Prostate gland (tissue), 2 donors: ENCODE measurements around the gene DHRS7. TPM values are rescaled to one million over a fixed set of nuclear protein-coding genes. Genes with fewer than 3 reads are reported as not detected.

Source experiments
- DNase-seq: peaks from one replicate; pipeline ENCODE4 v3.0.0-alpha.2; 2019; ENCODE audit warnings: low spot score
- H3K27ac ChIP-seq, 2 donors: fragments of 200-600 bp; sonication (generic); 2 replicates each; pipeline ENCODE4 v1.5.1; 2017 to 2019
- H3K27me3 ChIP-seq: fragments of 200-600 bp; sonication (generic); replicated peaks from 2 replicates; pipeline ENCODE4 v1.5.1; 2019; ENCODE audit not compliant: insufficient read depth
- H3K36me3 ChIP-seq, 2 donors: fragments of 200-600 bp; sonication (generic); 1 replicate in 1 of 2; 2 replicates in 1 of 2; pipeline versions ENCODE4 v1.5.1 to v1.8.1; 2017 to 2019
- H3K4me1 ChIP-seq: fragments of 200-600 bp; sonication (generic); replicated peaks from 2 replicates; pipeline ENCODE4 v1.5.1; 2019
- H3K4me3 ChIP-seq, 2 donors: fragments of 200-600 bp; sonication (generic); 2 replicates each; pipeline ENCODE4 v1.5.1; 2017 to 2019
- H3K9me3 ChIP-seq: fragments of 200-600 bp; sonication (generic); 2 replicates; pipeline ENCODE4 v1.5.1; 2017
- POLR2A ChIP-seq: fragments of 450-650 bp; IDR thresholded peaks from one replicate; pipeline ENCODE4 v1.6.1; 2016; ENCODE audit warnings: antibody characterized with exemption, mild to moderate bottlenecking
- POLR2AphosphoS5 ChIP-seq: sonication (generic); formaldehyde crosslinking; IDR thresholded peaks from one replicate; pipeline ENCODE4 v1.6.1; 2017; ENCODE audit warnings: antibody characterized with exemption
- WGBS: methylation state at CpG from one replicate; pipeline ENCODE4 v1.1.5; 2018; 5-methylcytosine and 5-hydroxymethylcytosine counted together
- intact Hi-C: fragments of 100-400 bp; cut with DNase I; formaldehyde crosslinking; loops from one replicate; pipeline ENCODE4 v1.14.2; 2022
- total RNA-seq, 2 donors: library from RNA; depleted of rRNA; stranded (reverse); fragments of >200 nt; gene quantifications; one replicate each; pipeline ENCODE4 v1.1.0, GENCODE V29; 2016
- TF ChIP-seq, protein P1 (sequence below), 4 experiments: fragments of 200-600 bp in 2 of 4; fragments of 450-650 bp in 2 of 4; sonication (generic) in 2 of 4; IDR thresholded peaks; 1 replicate in 3 of 4; 2 replicates in 1 of 4; pipeline ENCODE4 v1.5.1; 2016 to 2019; ENCODE audit warnings: antibody characterized with exemption in 4 of 4, mild to moderate bottlenecking in 2 of 4, moderate library complexity in 2 of 4

DHRS7 gene
- total RNA-seq, 2 donors from 2014 or later, result 182 to 2,241 TPM

- H3K27ac ChIP-seq, result peak overlapping the region in 1 of 2 donors; percentile 44
- intact Hi-C loops, result no loop called here
- 16% methylated on average over 2 of the region's 2 CpGs for WGBS
- H3K4me3 ChIP-seq, result no peak overlapping the region
- DNase-seq, result no peak
- H3K9me3 ChIP-seq, result no peaks in the 10 kb centered on the region
- TF ChIP-seq, protein P1, sequence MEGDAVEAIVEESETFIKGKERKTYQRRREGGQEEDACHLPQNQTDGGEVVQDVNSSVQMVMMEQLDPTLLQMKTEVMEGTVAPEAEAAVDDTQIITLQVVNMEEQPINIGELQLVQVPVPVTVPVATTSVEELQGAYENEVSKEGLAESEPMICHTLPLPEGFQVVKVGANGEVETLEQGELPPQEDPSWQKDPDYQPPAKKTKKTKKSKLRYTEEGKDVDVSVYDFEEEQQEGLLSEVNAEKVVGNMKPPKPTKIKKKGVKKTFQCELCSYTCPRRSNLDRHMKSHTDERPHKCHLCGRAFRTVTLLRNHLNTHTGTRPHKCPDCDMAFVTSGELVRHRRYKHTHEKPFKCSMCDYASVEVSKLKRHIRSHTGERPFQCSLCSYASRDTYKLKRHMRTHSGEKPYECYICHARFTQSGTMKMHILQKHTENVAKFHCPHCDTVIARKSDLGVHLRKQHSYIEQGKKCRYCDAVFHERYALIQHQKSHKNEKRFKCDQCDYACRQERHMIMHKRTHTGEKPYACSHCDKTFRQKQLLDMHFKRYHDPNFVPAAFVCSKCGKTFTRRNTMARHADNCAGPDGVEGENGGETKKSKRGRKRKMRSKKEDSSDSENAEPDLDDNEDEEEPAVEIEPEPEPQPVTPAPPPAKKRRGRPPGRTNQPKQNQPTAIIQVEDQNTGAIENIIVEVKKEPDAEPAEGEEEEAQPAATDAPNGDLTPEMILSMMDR (IDR thresholded peaks at IDR 0.05), result no peak
- no peak for TF ChIP-seq POLR2A
- no peak for TF ChIP-seq POLR2AphosphoS5
- peaks cover 6% of the 10 kb centered on the region for H3K4me1 ChIP-seq
- no peaks in the 10 kb centered on the region for H3K36me3 ChIP-seq
- no peaks in the 10 kb centered on the region for H3K27me3 ChIP-seq
These were observed 31.1 kb upstream of the DHRS7 start for GRCh38 chr14:60196291-60196690.

GRCh38 chr14:60195179-60195810 lies 30.1 kb upstream of the DHRS7 start:
- no peak for TF ChIP-seq POLR2AphosphoS5
- TF ChIP-seq, protein P1 (IDR thresholded peaks at IDR 0.05), result peak in 1 of 4 experiments; percentile 25

GRCh38 chr14:60189923-60190840 lies 25.0 kb upstream of the DHRS7 start:
- TF ChIP-seq POLR2A (no peak), POLR2AphosphoS5 (no peak)
- TF ChIP-seq, protein P1 (IDR thresholded peaks at IDR 0.05), result no peak
- no peak overlapping the region for H3K27ac ChIP-seq
- WGBS, result 68% methylated on average over 4 of the region's 4 CpGs
- no peaks in the 10 kb centered on the region for H3K4me1 ChIP-seq
- no peaks in the 10 kb centered on the region for H3K36me3 ChIP-seq
- no peaks in the 10 kb centered on the region for H3K27me3 ChIP-seq
- H3K4me3 ChIP-seq, result no peak overlapping the region
- intact Hi-C loops, result loop anchor here (5.0 kb wide), 1 partner anchor 367 kb away; no protein-coding TSS in a partner anchor
- H3K9me3 ChIP-seq, result no peaks in the 10 kb centered on the region
- no peak for DNase-seq

More at GRCh38 chr14:60195179-60195810, 30.1 kb upstream of the DHRS7 start:
- Histone ChIP-seq H3K9me3 (no peaks in the 10 kb centered on the region), H3K4me1 (peaks cover 6% of the 10 kb centered on the region), H3K36me3 (no peaks in the 10 kb centered on the region), H3K27me3 (no peaks in the 10 kb centered on the region), H3K27ac (peak overlapping the region; percentile 13 to 44), H3K4me3 (no peak overlapping the region)
- WGBS, result 91% methylated on average over 5 of the region's 5 CpGs
- intact Hi-C loops, result no loop called here
- no peak for DNase-seq

DNA sequence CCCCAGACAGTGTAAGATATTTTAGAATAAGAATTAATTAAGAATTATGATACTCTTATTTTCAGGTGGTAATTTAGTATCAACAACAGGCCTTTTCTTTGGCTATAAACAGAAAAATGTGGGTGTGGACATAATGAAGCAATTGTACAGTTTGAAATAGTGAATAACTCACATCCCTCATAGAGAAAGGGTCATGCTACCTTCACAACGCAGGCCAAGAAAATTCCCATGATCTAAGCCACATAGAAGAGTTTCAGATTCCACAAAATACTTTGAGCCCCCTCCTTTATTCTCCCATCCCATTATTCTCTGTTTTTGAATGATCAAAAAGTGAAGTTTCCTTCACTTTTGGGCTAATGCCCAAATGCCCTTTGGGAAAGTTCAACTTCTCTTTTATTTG lies 23.5 kb upstream of the DHRS7 start:
- intact Hi-C loops, result loop anchor here (5.0 kb wide), 1 partner anchor 369 kb away; no protein-coding TSS in a partner anchor
- H3K36me3 ChIP-seq, result no peaks in the 10 kb centered on the region
- WGBS, result 61% methylated on average over 1 of the region's 1 CpG
- no peak overlapping the region for H3K4me3 ChIP-seq
- H3K9me3 ChIP-seq, result no peaks in the 10 kb centered on the region
- TF ChIP-seq POLR2AphosphoS5, result no peak
- no peak overlapping the region for H3K27ac ChIP-seq
- H3K27me3 ChIP-seq, result no peaks in the 10 kb centered on the region
- no peak for DNase-seq
- H3K4me1 ChIP-seq, result no peaks in the 10 kb centered on the region

GRCh38 chr14:60188115-60188514 lies 22.9 kb upstream of the DHRS7 start:
- no peak for DNase-seq
- Histone ChIP-seq H3K9me3 (no peaks in the 10 kb centered on the region), H3K27ac (no peak overlapping the region), H3K4me1 (no peaks in the 10 kb centered on the region), H3K36me3 (no peaks in the 10 kb centered on the region), H3K27me3 (no peaks in the 10 kb centered on the region), H3K4me3 (no peak overlapping the region)
- 61% methylated on average over 3 of the region's 3 CpGs for WGBS
- TF ChIP-seq POLR2A (no peak), POLR2AphosphoS5 (no peak)
- TF ChIP-seq, protein P1 (IDR thresholded peaks at IDR 0.05), result no peak
- intact Hi-C loops, result loop anchor here (5.0 kb wide), 1 partner anchor 369 kb away; no protein-coding TSS in a partner anchor
